Measurements from ENCODE around the gene TMEM119. TPM values are rescaled to one million over a fixed set of nuclear protein-coding genes. Genes with fewer than 3 reads are reported as not detected.

The TMEM119 gene
- total and polyA plus RNA-seq, 2 of the 13 experiments (the other 11 are each of a cell fraction or from before 2014, with no cell fraction given), result not detected

DNA sequence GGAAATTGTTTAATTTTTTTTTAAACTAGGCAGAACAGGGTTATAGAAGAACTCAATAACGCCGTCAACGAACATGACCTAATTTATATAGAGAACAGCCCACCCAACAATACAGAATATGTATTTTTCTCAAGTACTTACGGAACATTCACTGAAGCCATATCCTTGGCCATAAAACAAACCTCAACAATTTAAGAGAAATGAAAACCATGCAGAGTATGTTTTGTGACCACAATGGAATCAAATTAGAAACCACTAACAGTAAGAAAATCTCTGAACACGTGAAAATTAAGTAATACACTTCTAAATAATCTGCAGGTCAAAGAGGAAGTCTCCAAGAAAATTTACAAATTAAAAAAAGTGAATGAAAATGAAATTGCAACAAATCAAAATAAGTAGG is 46.3 kb downstream of the TMEM119 start:
- FAIRE-seq (no peak), DNase-seq (ENCODE audit: low spot score) (no peak), ATAC-seq (no peak)
- CTCF ChIA-PET (ENCODE audit: low intra/inter-chr PET ratio, low total read pairs), result no interaction called here
- Histone ChIP-seq H3K4me2 (ENCODE audit: low read depth, low read length) (no peak overlapping the region), H3K4me3 (replicated peaks in 1 of 3; ENCODE audit: insufficient read depth in 1 of 3, low read depth in 2 of 3, low read length in 3 of 3) (no peak overlapping the region), H3K9ac (ENCODE audit: insufficient read depth, low read depth, low read length) (no peak overlapping the region), H2AFZ (ENCODE audit: low read length) (no peak overlapping the region), H3K9me3 (ENCODE audit: low read length) (no peaks in the 10 kb centered on the region), H3K4me1 (ENCODE audit: insufficient read depth, low read length) (peaks cover 28% of the 10 kb centered on the region), H4K20me1 (ENCODE audit: insufficient read depth, low read length) (peaks cover 25% of the 10 kb centered on the region; the same call in 1 of the 2 replicates), H3K79me2 (ENCODE audit: insufficient read depth, low read length) (peaks cover 77% of the 10 kb centered on the region), H3K36me3 (replicated peaks in 1 of 2; ENCODE audit: control insufficient read depth in 1 of 2, insufficient read depth in 2 of 2, low read length in 2 of 2) (peaks cover 9 to 29% of the 10 kb centered on the region in 2 experiments; a peak in 4 of 5 replicates), H3K27ac (ENCODE audit: extremely low read length, insufficient read depth, low read length) (no peak overlapping the region), H3K27me3 (ENCODE audit: control insufficient read depth in 1 of 2, insufficient read depth in 2 of 2, low read length in 2 of 2) (no peaks in the 10 kb centered on the region)
- intact Hi-C loops (cut with micrococcal nuclease; ENCODE audit: unreplicated experiment), result no loop called here
- no TSS peak for BruUV-seq (replicated peaks)
- in situ Hi-C loops (cut with HindIII; ENCODE audit: extremely low pct_ligation_motif_present, low pct_unique_long_range_greater_than_20kb), result no loop called here
- WGBS (ENCODE audit: low lambda C conversion rate), result 95% methylated on average over 5 of the region's 5 CpGs
- POLR2A ChIA-PET, result interaction anchor here (1.0 kb wide), 1 partner anchor 9 kb away, joined by 3 read pairs; no protein-coding TSS in a partner anchor
- TF ChIP-seq, protein P1, sequence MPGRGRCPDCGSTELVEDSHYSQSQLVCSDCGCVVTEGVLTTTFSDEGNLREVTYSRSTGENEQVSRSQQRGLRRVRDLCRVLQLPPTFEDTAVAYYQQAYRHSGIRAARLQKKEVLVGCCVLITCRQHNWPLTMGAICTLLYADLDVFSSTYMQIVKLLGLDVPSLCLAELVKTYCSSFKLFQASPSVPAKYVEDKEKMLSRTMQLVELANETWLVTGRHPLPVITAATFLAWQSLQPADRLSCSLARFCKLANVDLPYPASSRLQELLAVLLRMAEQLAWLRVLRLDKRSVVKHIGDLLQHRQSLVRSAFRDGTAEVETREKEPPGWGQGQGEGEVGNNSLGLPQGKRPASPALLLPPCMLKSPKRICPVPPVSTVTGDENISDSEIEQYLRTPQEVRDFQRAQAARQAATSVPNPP (CRISPR knock-in tag; IDR thresholded peaks at IDR 0.05), result no peak
- no peak for TF ChIP-seq MXI1 (IDR thresholded peaks at IDR 0.05; ENCODE audit: borderline replicate concordance, low read depth, low read length)
- no peak for TF ChIP-seq EED (CRISPR knock-in tag; IDR thresholded peaks at IDR 0.05)
- TF ChIP-seq ZNF20 (CRISPR knock-in tag; IDR thresholded peaks at IDR 0.05), result no peak
- TF ChIP-seq GABPB1 (CRISPR knock-in tag; IDR thresholded peaks at IDR 0.05), result no peak
- no peak for TF ChIP-seq ZFP41 (CRISPR knock-in tag; IDR thresholded peaks at IDR 0.05; ENCODE audit: borderline replicate concordance)
- TF ChIP-seq, protein P2, sequence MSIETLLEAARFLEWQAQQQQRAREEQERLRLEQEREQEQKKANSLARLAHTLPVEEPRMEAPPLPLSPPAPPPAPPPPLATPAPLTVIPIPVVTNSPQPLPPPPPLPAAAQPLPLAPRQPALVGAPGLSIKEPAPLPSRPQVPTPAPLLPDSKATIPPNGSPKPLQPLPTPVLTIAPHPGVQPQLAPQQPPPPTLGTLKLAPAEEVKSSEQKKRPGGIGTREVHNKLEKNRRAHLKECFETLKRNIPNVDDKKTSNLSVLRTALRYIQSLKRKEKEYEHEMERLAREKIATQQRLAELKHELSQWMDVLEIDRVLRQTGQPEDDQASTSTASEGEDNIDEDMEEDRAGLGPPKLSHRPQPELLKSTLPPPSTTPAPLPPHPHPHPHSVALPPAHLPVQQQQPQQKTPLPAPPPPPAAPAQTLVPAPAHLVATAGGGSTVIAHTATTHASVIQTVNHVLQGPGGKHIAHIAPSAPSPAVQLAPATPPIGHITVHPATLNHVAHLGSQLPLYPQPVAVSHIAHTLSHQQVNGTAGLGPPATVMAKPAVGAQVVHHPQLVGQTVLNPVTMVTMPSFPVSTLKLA (IDR thresholded peaks at IDR 0.05), result no peak
- no peak for TF ChIP-seq NBN (conservative IDR thresholded peaks at IDR 0.05)
- no peak for TF ChIP-seq ZNF788 (CRISPR knock-in tag; IDR thresholded peaks at IDR 0.05; ENCODE audit: borderline replicate concordance)
- TF ChIP-seq, protein P3, sequence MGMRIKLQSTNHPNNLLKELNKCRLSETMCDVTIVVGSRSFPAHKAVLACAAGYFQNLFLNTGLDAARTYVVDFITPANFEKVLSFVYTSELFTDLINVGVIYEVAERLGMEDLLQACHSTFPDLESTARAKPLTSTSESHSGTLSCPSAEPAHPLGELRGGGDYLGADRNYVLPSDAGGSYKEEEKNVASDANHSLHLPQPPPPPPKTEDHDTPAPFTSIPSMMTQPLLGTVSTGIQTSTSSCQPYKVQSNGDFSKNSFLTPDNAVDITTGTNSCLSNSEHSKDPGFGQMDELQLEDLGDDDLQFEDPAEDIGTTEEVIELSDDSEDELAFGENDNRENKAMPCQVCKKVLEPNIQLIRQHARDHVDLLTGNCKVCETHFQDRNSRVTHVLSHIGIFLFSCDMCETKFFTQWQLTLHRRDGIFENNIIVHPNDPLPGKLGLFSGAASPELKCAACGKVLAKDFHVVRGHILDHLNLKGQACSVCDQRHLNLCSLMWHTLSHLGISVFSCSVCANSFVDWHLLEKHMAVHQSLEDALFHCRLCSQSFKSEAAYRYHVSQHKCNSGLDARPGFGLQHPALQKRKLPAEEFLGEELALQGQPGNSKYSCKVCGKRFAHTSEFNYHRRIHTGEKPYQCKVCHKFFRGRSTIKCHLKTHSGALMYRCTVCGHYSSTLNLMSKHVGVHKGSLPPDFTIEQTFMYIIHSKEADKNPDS (CRISPR knock-in tag; IDR thresholded peaks at IDR 0.05), result no peak
- TF ChIP-seq ZNF543 (CRISPR knock-in tag; IDR thresholded peaks at IDR 0.05), result no peak
- no peak for TF ChIP-seq TSC22D2 (CRISPR knock-in tag; IDR thresholded peaks at IDR 0.05; ENCODE audit: borderline replicate concordance)
- TF ChIP-seq NCOA5 (CRISPR knock-in tag; IDR thresholded peaks at IDR 0.05), result no peak
- no peak for TF ChIP-seq NFRKB (IDR thresholded peaks at IDR 0.05)
- TF ChIP-seq, protein P4, sequence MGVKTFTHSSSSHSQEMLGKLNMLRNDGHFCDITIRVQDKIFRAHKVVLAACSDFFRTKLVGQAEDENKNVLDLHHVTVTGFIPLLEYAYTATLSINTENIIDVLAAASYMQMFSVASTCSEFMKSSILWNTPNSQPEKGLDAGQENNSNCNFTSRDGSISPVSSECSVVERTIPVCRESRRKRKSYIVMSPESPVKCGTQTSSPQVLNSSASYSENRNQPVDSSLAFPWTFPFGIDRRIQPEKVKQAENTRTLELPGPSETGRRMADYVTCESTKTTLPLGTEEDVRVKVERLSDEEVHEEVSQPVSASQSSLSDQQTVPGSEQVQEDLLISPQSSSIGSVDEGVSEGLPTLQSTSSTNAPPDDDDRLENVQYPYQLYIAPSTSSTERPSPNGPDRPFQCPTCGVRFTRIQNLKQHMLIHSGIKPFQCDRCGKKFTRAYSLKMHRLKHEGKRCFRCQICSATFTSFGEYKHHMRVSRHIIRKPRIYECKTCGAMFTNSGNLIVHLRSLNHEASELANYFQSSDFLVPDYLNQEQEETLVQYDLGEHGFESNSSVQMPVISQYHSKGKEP (CRISPR knock-in tag; IDR thresholded peaks at IDR 0.05), result no peak
- TF ChIP-seq ZNF296 (CRISPR knock-in tag; conservative IDR thresholded peaks at IDR 0.05), result no peak
- no peak for TF ChIP-seq GZF1 (CRISPR knock-in tag; IDR thresholded peaks at IDR 0.05)
